Fibroblast of mammary gland (primary cell): ENCODE results near the gene SPAG4.

Source experiments
- DNase-seq: peaks from one replicate; pipeline ENCODE4 v3.0.0-alpha.2; 2010; ENCODE audit warnings: low read depth
- H3K4me3 ChIP-seq: 2 replicates; pipeline ENCODE4 v1.5.1; 2011; ENCODE audit warnings: low read depth, mild to moderate bottlenecking, low read length, moderate library complexity; ENCODE audit not compliant: control insufficient read depth
- CTCF ChIP-seq: conservative IDR thresholded peaks from 2 replicates; pipeline ENCODE4 v1.5.1; 2011; ENCODE audit warnings: low read depth, low read length, inconsistent platforms; ENCODE audit not compliant: control insufficient read depth, insufficient read depth

The SPAG4 gene

DNA sequence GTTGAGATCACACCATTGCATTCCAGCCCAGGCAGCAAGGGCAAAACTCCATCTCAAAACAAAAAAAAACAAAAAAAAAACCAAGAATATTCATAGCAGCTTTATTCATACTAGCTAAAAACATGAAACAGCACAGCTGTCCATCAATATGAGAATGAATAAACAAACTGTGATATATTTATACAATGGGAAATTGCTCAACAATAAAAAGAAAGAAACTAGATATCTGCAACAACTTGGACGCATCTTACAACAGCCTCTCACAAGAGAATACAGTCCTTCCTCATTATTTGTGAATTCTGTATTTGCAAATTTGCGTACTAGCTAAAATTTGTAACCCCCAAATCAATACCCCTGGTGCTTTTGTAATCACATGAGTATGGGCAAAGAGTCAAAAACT, 28.2 kb upstream of the SPAG4 start:
- no peak for DNase-seq
- no peak overlapping the region for H3K4me3 ChIP-seq
- no peak for TF ChIP-seq CTCF

- DNase-seq: no peak
- no peak overlapping the region for H3K4me3 ChIP-seq
- TF ChIP-seq CTCF: no peak
Observed at GRCh38 chr20:35588397-35588796, 27.2 kb upstream of the SPAG4 start.

- no peak for DNase-seq
- no peak for TF ChIP-seq CTCF
- no peak overlapping the region for H3K4me3 ChIP-seq
Observed at GRCh38 chr20:35592339-35592974, 23.2 kb upstream of the SPAG4 start.

DNA sequence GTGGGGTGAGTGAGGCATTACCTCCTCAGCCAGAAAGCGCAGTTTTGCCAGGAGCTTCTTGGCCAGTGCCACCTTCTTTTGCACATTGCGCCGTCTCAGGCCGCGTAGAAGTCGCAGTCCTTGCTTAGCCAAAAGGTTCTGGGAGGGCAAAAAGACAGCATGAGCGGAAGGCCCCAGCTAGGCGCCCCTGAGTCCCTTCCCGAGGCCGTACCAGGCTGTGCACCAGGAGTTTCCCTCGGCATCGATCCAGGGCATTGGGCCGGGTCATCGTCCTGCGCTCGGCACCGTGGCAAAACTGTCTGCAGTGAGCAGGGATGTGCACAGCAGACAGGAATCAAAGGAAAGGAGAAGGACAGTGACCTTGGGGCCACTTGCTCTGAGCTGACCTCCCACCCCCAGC, 20.2 kb upstream of the SPAG4 start:
- H3K4me3 ChIP-seq: no peak overlapping the region
- DNase-seq: no peak
- no peak for TF ChIP-seq CTCF

DNA sequence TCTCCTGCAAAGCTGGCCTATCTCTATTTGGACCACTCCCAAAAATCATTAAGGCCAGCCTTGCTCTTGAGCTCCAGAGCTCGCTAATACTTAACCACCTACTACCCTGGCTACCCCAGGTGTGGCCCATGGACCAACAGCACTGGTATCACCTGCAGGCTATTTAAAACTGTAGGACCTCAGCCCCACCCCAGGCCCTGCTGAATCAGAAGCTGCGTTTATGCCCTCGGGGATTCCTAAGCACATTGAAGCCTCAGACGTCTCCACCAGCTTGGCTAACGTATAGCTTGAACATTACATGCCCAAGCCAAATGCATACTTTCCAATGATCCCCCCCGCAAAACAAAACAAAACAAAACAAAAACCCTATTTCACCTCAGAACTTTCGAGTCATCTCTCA, 19.7 kb upstream of the SPAG4 start:
- no peak for DNase-seq
- TF ChIP-seq CTCF: no peak
- H3K4me3 ChIP-seq: no peak overlapping the region

- no peak for DNase-seq
- TF ChIP-seq CTCF: no peak
- no peak overlapping the region for H3K4me3 ChIP-seq
Observed at GRCh38 chr20:35597186-35597585, 18.4 kb upstream of the SPAG4 start.

DNA sequence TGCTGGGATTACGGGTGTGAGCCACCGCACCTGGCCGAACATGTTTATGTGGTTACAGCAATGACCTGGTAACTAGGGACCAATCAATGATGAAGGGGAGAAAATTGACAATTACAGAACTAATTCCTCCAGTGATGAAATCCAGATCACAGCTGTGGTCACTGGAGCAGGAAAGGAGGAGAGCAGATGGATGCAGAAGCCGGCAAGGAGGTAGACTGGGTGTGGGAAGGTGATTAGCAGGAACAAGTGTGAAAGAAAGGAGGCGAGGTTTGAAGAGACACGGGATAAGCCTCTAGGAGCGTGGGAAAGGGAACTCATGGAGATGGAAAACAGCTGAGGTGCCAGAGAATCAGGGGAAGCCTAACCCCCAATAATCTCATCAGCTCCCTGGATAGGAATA, 17.2 kb upstream of the SPAG4 start:
- DNase-seq: no peak
- no peak overlapping the region for H3K4me3 ChIP-seq
- no peak for TF ChIP-seq CTCF
